ENCODE measurements around the gene UTF1. TPM values are rescaled to one million over a fixed set of nuclear protein-coding genes. Genes with fewer than 3 reads are reported as not detected.
A peak's percentile ranks its signal among the peaks of the same experiment; 100 is the strongest.

UTF1 gene
- total RNA-seq, 4 donors from 2014 or later, result not detected

DNA sequence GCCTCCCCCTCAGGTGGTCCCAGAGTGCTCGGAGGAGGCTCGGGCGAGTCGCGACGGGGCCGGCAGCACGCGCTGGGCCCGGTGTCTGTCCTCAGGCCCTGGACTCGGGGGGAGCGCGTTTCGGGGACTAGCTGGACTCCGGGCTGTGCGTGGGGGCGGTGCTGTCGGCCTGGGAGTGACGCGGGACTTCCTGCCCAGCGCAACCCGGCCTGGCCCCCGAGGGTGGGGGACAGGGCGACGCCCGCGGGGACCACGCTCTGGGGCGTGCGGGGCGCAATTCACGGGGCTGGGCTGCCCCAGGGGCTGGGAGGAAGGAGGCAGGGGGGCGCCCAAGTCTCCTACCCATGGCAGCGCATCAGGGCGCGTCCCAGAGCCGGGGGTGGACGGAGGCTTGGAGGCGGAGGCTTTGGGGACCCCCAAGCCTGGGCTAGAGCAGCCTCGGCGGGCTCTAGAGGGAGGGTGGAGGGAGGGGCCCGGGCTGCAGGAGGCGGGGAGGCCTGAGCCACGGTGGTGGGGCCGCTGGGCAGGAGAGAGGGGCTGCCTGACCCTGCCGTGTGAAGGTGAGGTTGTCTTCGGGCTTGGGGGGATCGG, 5.3 kb downstream of the UTF1 start:
- no peaks in the 10 kb centered on the region for H3K36me3 ChIP-seq
- H3K9me3 ChIP-seq, result no peaks in the 10 kb centered on the region
- WGBS, 2 donors (ENCODE audit: low coverage in 1 of 2), result no CpG with 5 or more reads among the region's 48 CpGs
- H3K4me1 ChIP-seq, result peaks cover 0 to 44% (median 11%) of the 10 kb centered on the region in 3 donors
- H3K4me3 ChIP-seq, result peak overlapping the region in 1 of 2 donors; percentile 40
- ATAC-seq, result no peak
- TF ChIP-seq CTCF (IDR thresholded peaks at IDR 0.05) (no peak), POLR2A (IDR thresholded peaks at IDR 0.05) (no peak), POLR2AphosphoS5 (IDR thresholded peaks at IDR 0.05) (no peak)
- H3K27me3 ChIP-seq, result peaks cover 98% of the 10 kb centered on the region
- peak overlapping the region in 1 of 4 donors; percentile 24 for H3K27ac ChIP-seq

DNA sequence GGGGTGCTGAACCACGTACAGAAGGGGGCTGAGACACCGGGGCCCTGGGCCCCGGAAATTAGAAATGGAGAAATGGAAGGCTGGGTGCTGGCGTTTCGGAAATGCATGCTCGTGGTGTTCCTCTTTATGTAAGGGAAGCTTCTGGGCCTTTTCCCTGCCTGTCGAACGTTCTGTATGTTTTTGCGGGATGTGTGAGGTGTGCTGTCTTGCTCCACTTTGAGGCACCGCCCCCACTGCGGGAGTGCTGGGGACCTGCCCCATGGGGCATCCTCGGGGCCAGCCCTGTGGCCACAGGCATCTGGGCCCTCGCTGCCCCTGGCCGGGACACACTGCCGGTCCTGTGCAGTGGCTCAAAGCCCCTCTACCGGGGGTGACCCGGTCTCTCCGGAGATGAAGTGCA, 5.9 kb downstream of the UTF1 start:
- 0% methylated on average over 4 to 7 of the region's 18 CpGs for WGBS, 2 donors (ENCODE audit: low coverage in 1 of 2)
- Histone ChIP-seq H3K4me1 (peaks cover 0 to 38% (median 7%) of the 10 kb centered on the region in 3 donors), H3K27me3 (peaks cover 98% of the 10 kb centered on the region), H3K27ac (no peak overlapping the region), H3K4me3 (peak overlapping the region in 1 of 2 donors; percentile 40), H3K36me3 (no peaks in the 10 kb centered on the region), H3K9me3 (no peaks in the 10 kb centered on the region)
- ATAC-seq, result peak; percentile 41
- TF ChIP-seq CTCF (IDR thresholded peaks at IDR 0.05) (no peak), POLR2AphosphoS5 (IDR thresholded peaks at IDR 0.05) (no peak), EP300 (IDR thresholded peaks at IDR 0.05) (no peak), POLR2A (IDR thresholded peaks at IDR 0.05) (no peak)

DNA sequence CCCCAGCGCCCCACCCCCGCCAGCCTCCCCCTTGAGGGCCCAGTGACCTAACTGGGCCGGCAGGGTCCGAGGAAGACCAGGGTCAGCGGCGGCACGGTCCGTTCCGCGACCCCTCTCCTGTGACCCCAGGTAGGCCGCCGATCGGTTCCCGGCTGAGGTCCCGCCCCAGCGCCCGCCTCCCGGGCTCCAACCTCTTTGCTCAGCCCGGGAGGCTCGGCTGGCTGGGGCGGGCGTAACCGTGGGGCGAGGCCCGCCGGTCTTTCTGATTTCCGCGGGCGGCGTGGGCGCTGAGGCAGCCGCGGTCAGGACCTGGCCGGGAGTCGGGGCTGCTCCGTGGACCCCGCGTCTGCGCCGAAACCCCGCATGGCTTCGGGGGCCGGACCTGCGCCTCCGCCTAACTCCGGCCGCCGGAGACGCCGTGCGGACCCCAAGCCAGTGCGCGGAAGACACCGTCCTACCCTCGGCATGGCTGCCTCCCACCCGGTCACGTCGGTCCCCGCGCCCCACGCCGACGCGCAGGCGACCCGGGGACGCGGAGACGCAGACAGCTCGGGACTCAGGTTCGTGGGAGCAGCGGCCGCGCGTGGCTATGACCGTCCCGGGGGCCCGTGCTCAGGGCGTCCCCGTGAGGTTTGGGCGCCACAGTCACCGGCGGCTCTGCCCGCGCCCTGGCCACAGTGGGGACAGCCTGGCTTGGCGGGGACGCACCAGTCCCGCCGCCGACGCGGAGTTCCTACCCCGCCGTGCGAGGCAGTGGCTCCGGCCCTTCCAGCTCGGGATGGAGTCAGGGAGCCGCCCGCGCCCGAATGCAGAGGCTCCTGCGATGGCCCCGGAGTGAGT, 6.6 kb downstream of the UTF1 start:
- peaks cover 98% of the 10 kb centered on the region for H3K27me3 ChIP-seq
- peak overlapping the region in 1 of 2 donors; percentile 40 for H3K4me3 ChIP-seq
- TF ChIP-seq EP300 (IDR thresholded peaks at IDR 0.05) (no peak), POLR2A (IDR thresholded peaks at IDR 0.05) (no peak), CTCF (IDR thresholded peaks at IDR 0.05) (no peak), POLR2AphosphoS5 (IDR thresholded peaks at IDR 0.05) (no peak)
- no peaks in the 10 kb centered on the region for H3K9me3 ChIP-seq
- no peak overlapping the region for H3K27ac ChIP-seq
- WGBS, 2 donors (ENCODE audit: low coverage in 1 of 2), result 0% methylated on average over 1 of the region's 103 CpGs; no CpG with 5 or more reads in 1 of the 2 donors
- H3K36me3 ChIP-seq, result no peaks in the 10 kb centered on the region
- peaks cover 0 to 35% (median 7%) of the 10 kb centered on the region in 3 donors for H3K4me1 ChIP-seq
- no peak for ATAC-seq

GRCh38 chr10:133237241-133237587, 7.2 kb downstream of the UTF1 start:
- H3K27ac ChIP-seq, result no peak overlapping the region
- peak overlapping the region in 1 of 2 donors; percentile 40 for H3K4me3 ChIP-seq
- peaks cover 98% of the 10 kb centered on the region for H3K27me3 ChIP-seq

More at GRCh38 chr10:133237241-133237587, 7.2 kb downstream of the UTF1 start:
- no CpG with 5 or more reads among the region's 32 CpGs for WGBS, 2 donors (ENCODE audit: low coverage in 1 of 2)
- H3K36me3 ChIP-seq, result no peaks in the 10 kb centered on the region
- peaks cover 0 to 35% (median 7%) of the 10 kb centered on the region in 3 donors for H3K4me1 ChIP-seq
- H3K9me3 ChIP-seq, result no peaks in the 10 kb centered on the region
- no peak for TF ChIP-seq CTCF (IDR thresholded peaks at IDR 0.05)
- no peak for TF ChIP-seq EP300 (IDR thresholded peaks at IDR 0.05)
- no peak for ATAC-seq
